HepG2 (cell line): ENCODE results near the gene MLLT10. TPM values are rescaled to one million over a fixed set of nuclear protein-coding genes. Genes with fewer than 3 reads are reported as not detected.

Experiments
- ATAC-seq: fragments of 200-7000 bp; cut with Tn5 transposase; 3 replicates; pipeline ENCODE4 v1.9.1; 2020; ENCODE audit warnings: mild to moderate bottlenecking, moderate library complexity
- BruUV-seq: library from RNA; stranded (reverse); fragments of 400-500 nt; replicated peaks from 2 replicates; lab custom pipeline; 2021; lab: Mats Ljungman, UMichigan
- CTCF ChIA-PET: fragments of 300-600 bp; formaldehyde crosslinking; extraction: SDS; loops from one replicate; lab custom pipeline; 2021; ENCODE audit warnings: low total read pairs, inconsistent platforms, low intra/inter-chr PET ratio; lab: Yijun Ruan, JAX
- POLR2A ChIA-PET: fragments of 350-600 bp; sonication (Branson Sonifier 250); formaldehyde crosslinking; loops from one replicate; lab custom pipeline; 2020; ENCODE audit warnings: antibody characterized with exemption, inconsistent platforms; lab: Yijun Ruan, JAX
- DNase-seq: peaks from one replicate; pipeline ENCODE4 v3.0.0-alpha.2; 2015; ENCODE audit warnings: low spot score
- FAIRE-seq: peaks from 3 replicates; lab custom pipeline; 2011; peaks lifted over from hg19 to GRCh38; lab: Jason Lieb, UNC
- H2AFZ ChIP-seq: one replicate; pipeline ENCODE4 v1.6.1; 2011; ENCODE audit warnings: low read length, inconsistent platforms
- H3K27ac ChIP-seq: fragments of 300-600 bp; 3 replicates; pipeline ENCODE4 v1.8.0; 2011; ENCODE audit warnings: mixed run types, mild to moderate bottlenecking, mixed read lengths, low read length, inconsistent platforms; ENCODE audit not compliant: insufficient read depth; ENCODE audit errors: extremely low read length
- H3K27me3 ChIP-seq, 2 experiments: fragments of 200-600 bp in 1 of 2; 2 replicates in 1 of 2; 3 replicates in 1 of 2; pipeline versions ENCODE4 v1.6.0 to v1.8.0; 2011; ENCODE audit warnings: low read length in 2 of 2, mild to moderate bottlenecking in 2 of 2, moderate library complexity in 2 of 2, inconsistent platforms in 1 of 2; ENCODE audit not compliant: insufficient read depth in 2 of 2, control insufficient read depth in 1 of 2
- H3K36me3 ChIP-seq, 2 experiments: fragments of 200-600 bp in 1 of 2; replicated peaks in 1 of 2; 2 replicates in 1 of 2; 3 replicates in 1 of 2; pipeline versions ENCODE4 v1.5.1 to v1.8.0; 2011; ENCODE audit warnings: low read length in 2 of 2, inconsistent platforms in 1 of 2; ENCODE audit not compliant: insufficient read depth in 2 of 2, control insufficient read depth in 1 of 2
- H3K4me1 ChIP-seq: 2 replicates; pipeline ENCODE4 v1.5.1; 2012; ENCODE audit warnings: low read length, inconsistent platforms; ENCODE audit not compliant: insufficient read depth
- H3K4me2 ChIP-seq: 2 replicates; pipeline ENCODE4 v1.6.0; 2011; ENCODE audit warnings: low read depth, low read length, inconsistent platforms
- H3K4me3 ChIP-seq, 3 experiments: fragments of 200-600 bp in 1 of 3; sonication (generic), shearing (Covaris generic) in 1 of 3; replicated peaks in 1 of 3; 2 replicates each; pipeline ENCODE4 v1.5.1; 2011 to 2016; ENCODE audit warnings: low read length in 3 of 3, inconsistent platforms in 2 of 3, low read depth in 2 of 3, mild to moderate bottlenecking in 2 of 3, control low read depth in 1 of 3, mixed read lengths in 1 of 3; ENCODE audit not compliant: insufficient read depth in 1 of 3
- H3K79me2 ChIP-seq: one replicate; pipeline ENCODE4 v1.6.1; 2011; ENCODE audit warnings: low read length, inconsistent platforms; ENCODE audit not compliant: insufficient read depth
- H3K9ac ChIP-seq: 2 replicates; pipeline ENCODE4 v1.6.0; 2011; ENCODE audit warnings: mild to moderate bottlenecking, low read depth, low read length, inconsistent platforms; ENCODE audit not compliant: insufficient read depth
- H3K9me3 ChIP-seq: 2 replicates; pipeline ENCODE4 v1.5.1; 2012; ENCODE audit warnings: mild to moderate bottlenecking, low read length
- H4K20me1 ChIP-seq: 2 replicates; pipeline ENCODE4 v1.6.0; 2011; ENCODE audit warnings: inconsistent platforms, mild to moderate bottlenecking, low read length, moderate library complexity; ENCODE audit not compliant: insufficient read depth
- FOXJ3 ChIP-seq: sonication (generic); formaldehyde crosslinking; IDR thresholded peaks from 2 replicates; pipeline ENCODE4 v1.4.0; 2020; ENCODE audit warnings: missing genetic modification reagents, mild to moderate bottlenecking, borderline replicate concordance
- GMEB2 ChIP-seq: IDR thresholded peaks from 2 replicates; pipeline ENCODE4 v1.6.1; 2016; ENCODE audit warnings: missing biosample characterization, missing genetic modification reagents, low read depth
- HNRNPH1 ChIP-seq: fragments of 200-400 bp; formaldehyde crosslinking; optimal IDR thresholded peaks from 2 replicates; pipeline ENCODE3; 2017; ENCODE audit warnings: mild to moderate bottlenecking, low read depth, low read length
- MED1 ChIP-seq: sonication (generic); formaldehyde crosslinking; IDR thresholded peaks from 2 replicates; pipeline ENCODE4 v1.4.0; 2020; ENCODE audit warnings: missing genetic modification reagents
- MYPOP ChIP-seq: sonication (generic); formaldehyde crosslinking; IDR thresholded peaks from 2 replicates; pipeline ENCODE4 v1.8.1; 2023; ENCODE audit warnings: mild to moderate bottlenecking, moderate library complexity, missing genetic modification reagents
- NKX3-1 ChIP-seq: sonication (generic); formaldehyde crosslinking; IDR thresholded peaks from 2 replicates; pipeline ENCODE4 v1.5.0; 2020; ENCODE audit warnings: missing genetic modification reagents
- SNRNP70 ChIP-seq: fragments of 200-400 bp; formaldehyde crosslinking; IDR thresholded peaks from 2 replicates; pipeline ENCODE4 v1.6.1; 2017; ENCODE audit warnings: mild to moderate bottlenecking, low read depth, low read length, moderate library complexity
- TEF ChIP-seq: sonication (generic); formaldehyde crosslinking; IDR thresholded peaks from 2 replicates; pipeline ENCODE4 v1.5.0; 2020; ENCODE audit warnings: missing genetic modification reagents
- ZNF101 ChIP-seq: sonication (generic); formaldehyde crosslinking; IDR thresholded peaks from 2 replicates; pipeline ENCODE4 v1.4.0; 2020; ENCODE audit warnings: mild to moderate bottlenecking, low read depth, missing genetic modification reagents, borderline replicate concordance
- ZNF431 ChIP-seq: sonication (generic); formaldehyde crosslinking; IDR thresholded peaks from 2 replicates; pipeline ENCODE4 v1.9.0; 2022; ENCODE audit warnings: missing genetic modification reagents, low read depth, mild to moderate bottlenecking, borderline replicate concordance
- ZNF558 ChIP-seq: sonication (generic); formaldehyde crosslinking; IDR thresholded peaks from 2 replicates; pipeline ENCODE4 v1.9.0; 2022; ENCODE audit warnings: mild to moderate bottlenecking, missing genetic modification reagents, borderline replicate concordance
- ZNF777 ChIP-seq: sonication (generic); formaldehyde crosslinking; IDR thresholded peaks from 2 replicates; pipeline ENCODE4 v1.4.0; 2020; ENCODE audit warnings: missing genetic modification reagents
- WGBS: methylation state at CpG from one replicate; pipeline ENCODE4 v1.1.6; 2017; ENCODE audit warnings: low lambda C conversion rate; 5-methylcytosine and 5-hydroxymethylcytosine counted together
- in situ Hi-C: cut with HindIII; loops from 2 replicates; pipeline ENCODE4 v1.10.0; 2017; ENCODE audit warnings: low pct_unique_long_range_greater_than_20kb; ENCODE audit not compliant: extremely low pct_ligation_motif_present
- intact Hi-C: fragments of 100-400 bp; cut with micrococcal nuclease; formaldehyde crosslinking; loops from one replicate; pipeline ENCODE4 v1.10.0; 2022; ENCODE audit not compliant: unreplicated experiment
- polyA plus RNA-seq, 8 experiments: library from polyadenylated mRNA; depleted of rRNA in 3 of 8; stranded (reverse) in 7 of 8; unstranded in 1 of 8; fragments of >200 nt; fragmentation: Illumina TruSeq in 4 of 8; extraction: Trizol in 4 of 8; gene quantifications; 2 replicates each; pipeline versions ENCODE4 v1.2.1 to v1.2.3, GENCODE V29; 2011 to 2016; ENCODE audit warnings: low read depth in 4 of 8, missing spikeins in 1 of 8, mixed read lengths in 1 of 8; ENCODE audit not compliant: insufficient read depth in 1 of 8
- total RNA-seq, 5 experiments: library from RNA; depleted of rRNA; stranded (reverse); fragments of >200 nt; fragmentation: Illumina TruSeq; extraction: Trizol; gene quantifications; 2 replicates each; pipeline ENCODE4 v1.2.3, GENCODE V29; 2016; ENCODE audit warnings: low read depth in 1 of 5
- TF ChIP-seq, protein P1 (sequence below): sonication (generic); formaldehyde crosslinking; IDR thresholded peaks from 2 replicates; pipeline ENCODE4 v1.5.0; 2020; ENCODE audit warnings: missing genetic modification reagents

Gene MLLT10
- total and polyA plus RNA-seq, 2 of the 13 experiments (the other 11 are each of a cell fraction or from before 2014, with no cell fraction given), result 51.3 to 84.1 TPM

DNA sequence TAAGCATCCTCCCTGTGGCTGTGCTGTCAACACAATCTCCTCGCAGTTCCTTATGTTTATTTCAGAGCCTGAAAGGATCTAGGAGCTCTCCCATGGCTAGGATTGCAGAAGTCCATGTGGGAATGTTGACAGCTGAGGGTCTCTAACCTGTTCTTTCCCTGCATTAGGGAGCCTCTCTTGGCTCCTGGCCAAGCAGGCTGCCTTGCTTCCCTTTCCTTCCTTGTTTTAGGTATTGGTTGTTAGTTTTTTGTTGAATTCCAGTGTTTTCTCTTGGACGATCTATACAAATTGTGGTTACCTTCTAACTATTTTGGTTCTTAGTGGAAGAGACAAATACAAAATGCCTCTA lies 171.8 kb downstream of the MLLT10 start:
- in situ Hi-C loops, result no loop called here
- CTCF ChIA-PET, result no interaction called here
- intact Hi-C loops, result no loop called here
- Histone ChIP-seq H4K20me1 (peaks cover 12% of the 10 kb centered on the region; the same call in 1 of the 2 replicates), H3K27me3 (no peaks in the 10 kb centered on the region), H3K4me1 (no peaks in the 10 kb centered on the region; the same call in 1 of the 2 replicates), H2AFZ (no peak overlapping the region), H3K9me3 (peaks cover 3% of the 10 kb centered on the region), H3K79me2 (peaks cover 42% of the 10 kb centered on the region), H3K4me3 (no peak overlapping the region), H3K36me3 (peaks cover 9 to 40% of the 10 kb centered on the region in 2 experiments), H3K9ac (no peak overlapping the region), H3K27ac (no peak overlapping the region), H3K4me2 (no peak overlapping the region)
- ATAC-seq, result no peak
- TF ChIP-seq ZNF777 (CRISPR knock-in tag) (no peak), SNRNP70 (no peak), FOXJ3 (CRISPR knock-in tag) (0 out of 2 replicates have a peak, but pooled peaks have one; percentile 5)
- TF ChIP-seq, protein P1, sequence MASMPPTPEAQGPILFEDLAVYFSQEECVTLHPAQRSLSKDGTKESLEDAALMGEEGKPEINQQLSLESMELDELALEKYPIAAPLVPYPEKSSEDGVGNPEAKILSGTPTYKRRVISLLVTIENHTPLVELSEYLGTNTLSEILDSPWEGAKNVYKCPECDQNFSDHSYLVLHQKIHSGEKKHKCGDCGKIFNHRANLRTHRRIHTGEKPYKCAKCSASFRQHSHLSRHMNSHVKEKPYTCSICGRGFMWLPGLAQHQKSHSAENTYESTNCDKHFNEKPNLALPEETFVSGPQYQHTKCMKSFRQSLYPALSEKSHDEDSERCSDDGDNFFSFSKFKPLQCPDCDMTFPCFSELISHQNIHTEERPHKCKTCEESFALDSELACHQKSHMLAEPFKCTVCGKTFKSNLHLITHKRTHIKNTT (CRISPR knock-in tag), result no peak
- 88% methylated on average over 2 of the region's 2 CpGs for whole genome bisulfite sequencing
- DNase-seq, result no peak
- FAIRE-seq, result no peak
- BruUV-seq, result no TSS peak
- POLR2A ChIA-PET, result no interaction called here

GRCh38 chr10:21707498-21707897 lies 173.5 kb downstream of the MLLT10 start:
- ChIA-PET POLR2A (no interaction called here), CTCF (no interaction called here)
- BruUV-seq, result no TSS peak
- Histone ChIP-seq H3K27me3 (no peaks in the 10 kb centered on the region), H3K79me2 (peaks cover 37% of the 10 kb centered on the region), H3K4me1 (no peaks in the 10 kb centered on the region; the same call in 1 of the 2 replicates), H3K9me3 (no peaks in the 10 kb centered on the region), H2AFZ (no peak overlapping the region), H4K20me1 (peaks cover 12% of the 10 kb centered on the region), H3K27ac (no peak overlapping the region), H3K36me3 (peaks cover 12 to 48% of the 10 kb centered on the region in 2 experiments), H3K4me3 (no peak overlapping the region), H3K4me2 (no peak overlapping the region), H3K9ac (no peak overlapping the region)
- 91% methylated on average over 3 of the region's 3 CpGs for WGBS
- intact Hi-C loops (no loop called here), in situ Hi-C loops (no loop called here)
- ATAC-seq (no peak), FAIRE-seq (no peak), DNase-seq (no peak)
- TF ChIP-seq TEF (CRISPR knock-in tag) (no peak), ZNF558 (CRISPR knock-in tag) (no peak), ZNF101 (CRISPR knock-in tag) (no peak), MED1 (CRISPR knock-in tag) (no peak), ZNF431 (no peak), GMEB2 (CRISPR knock-in tag) (no peak), NKX3-1 (no peak), HNRNPH1 (no peak), MYPOP (CRISPR knock-in tag) (no peak)
